H9 (cell line): ENCODE data around the gene UPK1A. TPM values are rescaled to one million over a fixed set of nuclear protein-coding genes. Genes with fewer than 3 reads are reported as not detected.

Experiments used
- DNase-seq: peaks from one replicate; pipeline ENCODE4 v3.0.0-alpha.2; 2017
- H2AFZ ChIP-seq: one replicate; pipeline ENCODE4 v1.6.1; 2013; ENCODE audit warnings: mild to moderate bottlenecking, low read length, control low read depth, moderate library complexity
- H2AK5ac ChIP-seq: 2 replicates; pipeline ENCODE4 v1.6.1; 2013; ENCODE audit warnings: low read length, control low read depth, mixed read lengths; ENCODE audit not compliant: insufficient read length
- H2BK120ac ChIP-seq: one replicate; pipeline ENCODE4 v1.6.1; 2013; ENCODE audit warnings: low read depth, mild to moderate bottlenecking, low read length, control low read depth, inconsistent platforms; ENCODE audit not compliant: poor library complexity, severe bottlenecking
- H2BK12ac ChIP-seq: 2 replicates; pipeline ENCODE4 v1.6.1; 2013; ENCODE audit warnings: low read length, control low read depth, mixed read lengths, low read depth; ENCODE audit not compliant: insufficient read length
- H2BK15ac ChIP-seq: 2 replicates; pipeline ENCODE4 v1.6.1; 2013; ENCODE audit warnings: low read depth, low read length, control low read depth
- H2BK20ac ChIP-seq: one replicate; pipeline ENCODE4 v1.6.1; 2013; ENCODE audit warnings: low read depth, mild to moderate bottlenecking, low read length, control low read depth, inconsistent platforms; ENCODE audit not compliant: poor library complexity, severe bottlenecking
- H2BK5ac ChIP-seq: 2 replicates; pipeline ENCODE4 v1.6.1; 2013; ENCODE audit warnings: low read length, control low read depth, mixed read lengths; ENCODE audit not compliant: insufficient read length
- H3K14ac ChIP-seq: 2 replicates; pipeline ENCODE4 v1.6.1; 2013; ENCODE audit warnings: low read length, control low read depth; ENCODE audit not compliant: insufficient read depth
- H3K18ac ChIP-seq: 2 replicates; pipeline ENCODE4 v1.6.1; 2013; ENCODE audit warnings: low read depth, mild to moderate bottlenecking, mixed read lengths, low read length, control low read depth; ENCODE audit not compliant: insufficient read length
- H3K23ac ChIP-seq: 2 replicates; pipeline ENCODE4 v1.6.1; 2013; ENCODE audit warnings: low read length, control low read depth, mixed read lengths, low read depth; ENCODE audit not compliant: insufficient read length
- H3K23me2 ChIP-seq: 2 replicates; pipeline ENCODE4 v1.6.1; 2013; ENCODE audit warnings: low read depth, mild to moderate bottlenecking, mixed read lengths, low read length, control low read depth; ENCODE audit not compliant: insufficient read length, poor library complexity, severe bottlenecking
- H3K27ac ChIP-seq: 2 replicates; pipeline ENCODE4 v1.5.1; 2013; ENCODE audit warnings: low read length, control low read depth, mixed read lengths, low read depth; ENCODE audit not compliant: insufficient read length
- H3K27me3 ChIP-seq: 2 replicates; pipeline ENCODE4 v1.6.1; 2013; ENCODE audit warnings: low read length, control low read depth, inconsistent platforms; ENCODE audit not compliant: insufficient read depth
- H3K4ac ChIP-seq: 2 replicates; pipeline ENCODE4 v1.6.1; 2013; ENCODE audit warnings: low read depth, mild to moderate bottlenecking, control low read depth, inconsistent platforms, low read length, moderate library complexity
- H3K4me1 ChIP-seq: 2 replicates; pipeline ENCODE4 v1.6.1; 2013; ENCODE audit warnings: low read length, control low read depth, inconsistent platforms; ENCODE audit not compliant: insufficient read depth
- H3K4me2 ChIP-seq: 2 replicates; pipeline ENCODE4 v1.6.1; 2013; ENCODE audit warnings: low read length, control low read depth, mixed read lengths; ENCODE audit not compliant: insufficient read length, insufficient read depth
- H3K56ac ChIP-seq: 2 replicates; pipeline ENCODE4 v1.6.1; 2013; ENCODE audit warnings: low read depth, mild to moderate bottlenecking, mixed read lengths, low read length, control low read depth; ENCODE audit not compliant: insufficient read length
- H3K79me1 ChIP-seq: 2 replicates; pipeline ENCODE4 v1.6.1; 2013; ENCODE audit warnings: low read depth, mild to moderate bottlenecking, moderate library complexity, low read length, control low read depth, inconsistent platforms; ENCODE audit not compliant: insufficient read depth, poor library complexity, severe bottlenecking
- H3K79me2 ChIP-seq: 2 replicates; pipeline ENCODE4 v1.6.1; 2013; ENCODE audit warnings: low read length, control low read depth, inconsistent platforms; ENCODE audit not compliant: insufficient read depth
- H3K9ac ChIP-seq: 2 replicates; pipeline ENCODE4 v1.6.1; 2013; ENCODE audit warnings: low read length, control low read depth, mixed read lengths; ENCODE audit not compliant: insufficient read length; ENCODE audit errors: extremely low read depth
- H3K9me3 ChIP-seq: one replicate; pipeline ENCODE4 v1.6.1; 2013; ENCODE audit warnings: low read depth, low read length, inconsistent platforms; ENCODE audit not compliant: control insufficient read depth
- H3T11ph ChIP-seq: one replicate; pipeline ENCODE4 v1.6.1; 2013; ENCODE audit warnings: mild to moderate bottlenecking, low read length, control low read depth, inconsistent platforms
- H4K20me1 ChIP-seq: one replicate; pipeline ENCODE4 v1.6.1; 2013; ENCODE audit not compliant: control insufficient read depth, insufficient read length, insufficient read depth
- H4K5ac ChIP-seq: 2 replicates; pipeline ENCODE4 v1.6.1; 2013; ENCODE audit warnings: low read depth, mild to moderate bottlenecking, mixed read lengths, low read length, control low read depth; ENCODE audit not compliant: insufficient read length
- H4K8ac ChIP-seq: replicated peaks from 2 replicates; pipeline ENCODE4 v1.6.1; 2013; ENCODE audit warnings: low read length, control low read depth, mixed read lengths, low read depth; ENCODE audit not compliant: insufficient read length
- H4K91ac ChIP-seq: 2 replicates; pipeline ENCODE4 v1.6.1; 2013; ENCODE audit warnings: low read depth, mild to moderate bottlenecking, moderate library complexity, mixed read lengths, low read length, control low read depth; ENCODE audit not compliant: insufficient read length
- H3K27ac Mint-ChIP-seq, 3 experiments: 2 replicates in 2 of 3; 3 replicates in 1 of 3; pipeline ENCODE4 v1.8.0; 2020 to 2021; ENCODE audit warnings: mixed read lengths in 3 of 3, mild to moderate bottlenecking in 1 of 3, moderate library complexity in 1 of 3
- H3K27me3 Mint-ChIP-seq: 2 replicates; pipeline ENCODE4 v1.8.0; 2021; ENCODE audit warnings: low read depth, mild to moderate bottlenecking, moderate library complexity, mixed read lengths
- H3K36me3 Mint-ChIP-seq, 3 experiments: 2 replicates in 2 of 3; 3 replicates in 1 of 3; pipeline ENCODE4 v1.8.0; 2020 to 2021; ENCODE audit warnings: low read depth in 3 of 3, mixed read lengths in 3 of 3; ENCODE audit not compliant: insufficient read depth in 1 of 3
- H3K4me1 Mint-ChIP-seq, 2 experiments: 2 replicates each; pipeline ENCODE4 v1.8.0; 2020; ENCODE audit warnings: mixed read lengths in 2 of 2
- H3K4me3 Mint-ChIP-seq, 2 experiments: 2 replicates in 1 of 2; 3 replicates in 1 of 2; pipeline ENCODE4 v1.8.0; 2020 to 2021; ENCODE audit warnings: mild to moderate bottlenecking in 2 of 2, mixed read lengths in 2 of 2, moderate library complexity in 1 of 2
- H3K9me3 Mint-ChIP-seq, 2 experiments: 2 replicates in 1 of 2; 3 replicates in 1 of 2; pipeline ENCODE4 v1.8.0; 2020; ENCODE audit warnings: mild to moderate bottlenecking in 2 of 2, mixed read lengths in 2 of 2, moderate library complexity in 1 of 2
- CTCF ChIP-seq: fragments of 200-600 bp; sonication (generic); conservative IDR thresholded peaks from 3 replicates; pipeline ENCODE4 v1.8.0; 2021; ENCODE audit warnings: antibody characterized with exemption, mild to moderate bottlenecking
- WGBS: extraction: QIAGEN DNeasy Blood & Tissue Kit; methylation state at CpG from one replicate; pipeline ENCODE4 v1.1.7; 2013; ENCODE audit warnings: missing lambda C conversion rate, low lambda C conversion rate, mixed read lengths; ENCODE audit not compliant: insufficient read length; ENCODE audit errors: extremely low coverage; 5-methylcytosine and 5-hydroxymethylcytosine counted together
- total RNA-seq: library from RNA; stranded (reverse); gene quantifications from 2 replicates; pipeline ENCODE4 v1.2.1, GENCODE V29; 2021

Gene UPK1A
- total RNA-seq, 1 experiment from 2014 or later, result 4.3 TPM

- H3K4me1 Mint-ChIP-seq, result peaks cover 9 to 10% of the 10 kb centered on the region in 2 experiments
- Histone ChIP-seq H4K91ac (no peak overlapping the region), H4K20me1 (peaks cover 6% of the 10 kb centered on the region), H3K4ac (no peak overlapping the region), H3K9me3 (no peaks in the 10 kb centered on the region), H2BK15ac (no peak overlapping the region), H2AK5ac (no peak overlapping the region), H3K4me2 (no peak overlapping the region), H2AFZ (no peak overlapping the region), H4K5ac (no peak overlapping the region), H2BK5ac (no peak overlapping the region), H3K4me1 (no peaks in the 10 kb centered on the region), H3T11ph (no peak overlapping the region), H3K18ac (no peak overlapping the region), H3K27ac (no peak overlapping the region), H3K79me1 (no peaks in the 10 kb centered on the region), H2BK20ac (no peak overlapping the region), H4K8ac (no peak overlapping the region), H3K23ac (no peak overlapping the region), H3K27me3 (no peaks in the 10 kb centered on the region), H3K14ac (no peak overlapping the region), H3K23me2 (peaks cover 7% of the 10 kb centered on the region), H3K79me2 (peaks cover 11% of the 10 kb centered on the region; the same call in 1 of the 2 replicates), H3K56ac (no peak overlapping the region), H2BK12ac (no peak overlapping the region), H3K9ac (no peak overlapping the region), H2BK120ac (no peak overlapping the region)
- H3K4me3 Mint-ChIP-seq, result no peak overlapping the region; a peak in 1 of 5 replicates
- TF ChIP-seq CTCF, result no peak
- H3K36me3 Mint-ChIP-seq, result peaks cover 38 to 62% (median 61%) of the 10 kb centered on the region in 3 experiments; a peak in 6 of 7 replicates
- H3K27ac Mint-ChIP-seq, result no peak overlapping the region
- H3K9me3 Mint-ChIP-seq, result no peaks in the 10 kb centered on the region; a peak in 1 of 5 replicates
- WGBS, result no CpG with 5 or more reads among the region's 16 CpGs
- no peaks in the 10 kb centered on the region; the same call in 1 of the 2 replicates for H3K27me3 Mint-ChIP-seq
- no peak for DNase-seq
Measured at GRCh38 chr19:35721374-35721773, 55.1 kb downstream of the UPK1A start.
